ENCODE results near the gene TSPAN31.
A peak's percentile ranks its signal among the peaks of the same experiment; 100 is the strongest.

Gene TSPAN31

GRCh38 chr12:57756406-57757341 lies 11.8 kb downstream of the TSPAN31 start:
- TF ChIP-seq, protein P1, sequence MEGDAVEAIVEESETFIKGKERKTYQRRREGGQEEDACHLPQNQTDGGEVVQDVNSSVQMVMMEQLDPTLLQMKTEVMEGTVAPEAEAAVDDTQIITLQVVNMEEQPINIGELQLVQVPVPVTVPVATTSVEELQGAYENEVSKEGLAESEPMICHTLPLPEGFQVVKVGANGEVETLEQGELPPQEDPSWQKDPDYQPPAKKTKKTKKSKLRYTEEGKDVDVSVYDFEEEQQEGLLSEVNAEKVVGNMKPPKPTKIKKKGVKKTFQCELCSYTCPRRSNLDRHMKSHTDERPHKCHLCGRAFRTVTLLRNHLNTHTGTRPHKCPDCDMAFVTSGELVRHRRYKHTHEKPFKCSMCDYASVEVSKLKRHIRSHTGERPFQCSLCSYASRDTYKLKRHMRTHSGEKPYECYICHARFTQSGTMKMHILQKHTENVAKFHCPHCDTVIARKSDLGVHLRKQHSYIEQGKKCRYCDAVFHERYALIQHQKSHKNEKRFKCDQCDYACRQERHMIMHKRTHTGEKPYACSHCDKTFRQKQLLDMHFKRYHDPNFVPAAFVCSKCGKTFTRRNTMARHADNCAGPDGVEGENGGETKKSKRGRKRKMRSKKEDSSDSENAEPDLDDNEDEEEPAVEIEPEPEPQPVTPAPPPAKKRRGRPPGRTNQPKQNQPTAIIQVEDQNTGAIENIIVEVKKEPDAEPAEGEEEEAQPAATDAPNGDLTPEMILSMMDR (IDR thresholded peaks at IDR 0.05; ENCODE audit: low read depth, low read length): peak; percentile 65
- H3K4me3 ChIP-seq (ENCODE audit: low read depth, low read length): peak overlapping the region; percentile 60

- TF ChIP-seq, protein P1 (IDR thresholded peaks at IDR 0.05; ENCODE audit: low read depth, low read length): no peak
- H3K4me3 ChIP-seq (ENCODE audit: low read depth, low read length): no peak overlapping the region
Measured at GRCh38 chr12:57757771-57758170, 12.9 kb downstream of the TSPAN31 start.

DNA sequence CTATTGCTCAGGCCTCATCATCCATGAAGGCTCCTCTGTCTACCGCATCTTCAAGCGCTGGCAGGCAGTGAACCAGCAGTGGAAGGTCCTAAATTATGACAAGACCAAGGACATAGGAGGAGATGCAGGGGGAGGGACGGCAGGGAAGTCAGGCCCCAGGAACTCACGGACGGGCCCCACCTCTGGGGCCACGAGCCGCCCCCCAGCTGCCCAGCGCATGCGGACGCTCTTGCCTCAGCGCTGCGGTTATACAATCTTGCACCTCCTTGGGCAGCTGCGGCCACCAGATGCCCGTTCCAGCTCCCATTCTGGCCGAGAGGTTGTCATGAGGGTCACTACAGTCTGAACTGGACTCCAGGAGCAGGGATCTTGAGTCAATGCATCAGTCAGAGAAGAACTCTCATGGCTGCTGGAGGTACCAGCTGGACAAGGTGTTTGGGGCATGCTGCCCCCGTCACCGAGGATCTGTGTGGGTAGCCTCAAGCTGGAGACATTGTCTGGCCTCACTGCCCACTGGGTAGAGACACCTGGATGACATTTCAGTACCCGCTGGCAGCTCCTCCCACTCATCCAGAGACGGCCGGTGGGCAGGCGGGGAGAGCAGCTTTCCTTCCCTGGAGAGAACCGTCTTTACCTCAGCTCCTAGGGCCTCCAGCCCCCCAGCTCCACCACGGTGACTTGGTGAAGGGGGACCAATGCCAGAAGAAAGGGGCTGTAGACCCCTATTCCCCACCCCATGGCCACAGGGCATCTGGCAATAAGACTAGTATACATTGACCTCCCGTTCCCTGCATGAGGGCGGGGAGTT lies 13.9 kb downstream of the TSPAN31 start:
- TF ChIP-seq, protein P1 (IDR thresholded peaks at IDR 0.05; ENCODE audit: low read depth, low read length): no peak
- H3K4me3 ChIP-seq (ENCODE audit: low read depth, low read length): no peak overlapping the region

GRCh38 chr12:57759360-57759980 lies 14.6 kb downstream of the TSPAN31 start:
- TF ChIP-seq, protein P1 (IDR thresholded peaks at IDR 0.05; ENCODE audit: low read depth, low read length): peak; percentile 21; the same call in 1 of the 2 replicates

GRCh38 chr12:57760347-57760982 lies 15.6 kb downstream of the TSPAN31 start:
- TF ChIP-seq, protein P1 (IDR thresholded peaks at IDR 0.05; ENCODE audit: low read depth, low read length): no peak
- H3K4me3 ChIP-seq (ENCODE audit: low read depth, low read length): no peak overlapping the region

More at GRCh38 chr12:57759360-57759980, 14.6 kb downstream of the TSPAN31 start:
- no peak overlapping the region for H3K4me3 ChIP-seq (ENCODE audit: low read depth, low read length)

DNA sequence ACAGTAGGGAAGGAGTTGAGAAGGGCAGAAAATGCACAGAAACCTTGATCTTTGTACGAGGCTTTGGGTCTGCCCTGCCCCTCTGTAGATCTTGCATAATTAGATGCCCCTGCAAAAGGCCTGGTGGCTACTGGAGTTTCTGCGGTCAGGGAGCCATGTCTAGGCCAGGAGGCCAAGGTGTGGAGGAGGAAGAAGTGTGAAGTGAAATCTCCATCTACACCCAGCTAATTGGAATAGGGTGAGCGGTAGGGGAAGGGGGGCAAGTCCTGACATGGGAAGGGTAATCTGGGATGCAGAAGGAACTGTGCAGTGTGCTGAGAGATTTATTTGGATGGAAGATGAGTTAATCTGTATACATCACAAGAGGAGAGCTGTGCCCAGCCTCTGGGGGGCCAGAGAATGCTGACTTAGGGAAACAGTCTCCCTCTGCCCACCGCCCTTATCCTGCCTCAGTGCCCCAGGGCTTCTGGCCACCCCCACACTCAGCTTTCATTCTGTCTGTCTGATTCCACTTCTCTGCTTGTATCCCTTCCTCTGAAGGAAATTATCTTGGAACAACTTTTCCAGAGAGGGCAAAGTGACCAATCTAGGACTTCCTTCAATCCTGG lies 16.7 kb downstream of the TSPAN31 start:
- TF ChIP-seq, protein P1 (IDR thresholded peaks at IDR 0.05; ENCODE audit: low read depth, low read length): no peak
- H3K4me3 ChIP-seq (ENCODE audit: low read depth, low read length): no peak overlapping the region

Data from WI38 (cell line).